T-cell (primary cell): ENCODE data around the gene SOX6. TPM values are rescaled to one million over a fixed set of nuclear protein-coding genes. Genes with fewer than 3 reads are reported as not detected.

Experiments used
- ATAC-seq, 4 experiments: fragments of 200-7000 bp in 3 of 4; fragments of 150-1000 bp in 1 of 4; cut with Tn5 transposase; replicated peaks in 1 of 4; 1 replicate in 3 of 4; 2 replicates in 1 of 4; pipeline ENCODE4 v1.10.0; 2021; ENCODE audit warnings: moderate library complexity in 3 of 4, mild to moderate bottlenecking in 2 of 4, moderate number of reproducible peaks in 1 of 4
- CTCF ChIA-PET, 2 donors: fragments of 300-600 bp; sonication (Branson Sonifier 250); formaldehyde crosslinking; loops; one replicate each; lab custom pipeline; 2022; ENCODE audit warnings: antibody characterized with exemption in 2 of 2; lab: Charles Lee
- POLR2A ChIA-PET, 2 donors: fragments of 300-600 bp; sonication (Branson Sonifier 250); formaldehyde crosslinking; loops; one replicate each; lab custom pipeline; 2022; ENCODE audit warnings: antibody characterized with exemption in 2 of 2; lab: Charles Lee
- DNase-seq, 35 experiments: peaks; one replicate each; pipeline versions ENCODE4 v3.0.0 to v3.0.0-alpha.2; 2013 to 2023
- H3K27ac ChIP-seq: one replicate; pipeline ENCODE4 v1.5.1; 2013; ENCODE audit warnings: low read length
- H3K27me3 ChIP-seq, 2 experiments: replicated peaks in 1 of 2; 1 replicate in 1 of 2; 2 replicates in 1 of 2; pipeline versions ENCODE4 v1.6.1 to v1.7.0; 2013; ENCODE audit warnings: low read length in 1 of 2, mixed read lengths in 1 of 2; ENCODE audit not compliant: control insufficient read depth in 2 of 2, insufficient read depth in 2 of 2; ENCODE audit errors: extremely low read depth in 1 of 2
- H3K36me3 ChIP-seq, 2 donors: 1 replicate in 1 of 2; 2 replicates in 1 of 2; pipeline versions ENCODE4 v1.6.1 to v1.7.0; 2013; ENCODE audit warnings: low read length in 1 of 2; ENCODE audit not compliant: control insufficient read depth in 2 of 2, insufficient read depth in 1 of 2; ENCODE audit errors: extremely low read depth in 1 of 2
- H3K4me1 ChIP-seq, 2 experiments: 1 replicate in 1 of 2; 2 replicates in 1 of 2; pipeline versions ENCODE4 v1.6.1 to v1.7.0; 2013; ENCODE audit warnings: low read length in 2 of 2, mixed read lengths in 1 of 2; ENCODE audit not compliant: insufficient read depth in 2 of 2, control insufficient read depth in 1 of 2; ENCODE audit errors: extremely low read depth in 1 of 2
- H3K4me3 ChIP-seq, 2 donors: 1 replicate in 1 of 2; 2 replicates in 1 of 2; pipeline versions ENCODE4 v1.5.1 to v1.7.0; 2013; ENCODE audit warnings: mild to moderate bottlenecking in 2 of 2, low read length in 1 of 2, moderate library complexity in 1 of 2; ENCODE audit not compliant: control insufficient read depth in 1 of 2; ENCODE audit errors: extremely low read depth in 1 of 2
- H3K9me3 ChIP-seq: 2 replicates; pipeline ENCODE4 v1.7.0; 2013
- H3K27ac Mint-ChIP-seq, 2 donors: one replicate each; pipeline ENCODE4 v1.8.0; 2020 to 2021; ENCODE audit warnings: mild to moderate bottlenecking in 2 of 2, mixed read lengths in 2 of 2
- H3K27me3 Mint-ChIP-seq, 2 donors: one replicate each; pipeline ENCODE4 v1.8.0; 2021 to 2022; ENCODE audit warnings: mixed read lengths in 2 of 2
- H3K36me3 Mint-ChIP-seq: one replicate; pipeline ENCODE4 v1.8.0; 2021; ENCODE audit warnings: mixed read lengths
- H3K4me1 Mint-ChIP-seq, 3 donors: one replicate each; pipeline ENCODE4 v1.8.0; 2020 to 2022; ENCODE audit warnings: mixed read lengths in 3 of 3, mild to moderate bottlenecking in 1 of 3
- H3K4me3 Mint-ChIP-seq, 3 donors: one replicate each; pipeline ENCODE4 v1.8.0; 2020 to 2022; ENCODE audit warnings: mild to moderate bottlenecking in 3 of 3, mixed read lengths in 3 of 3, moderate library complexity in 3 of 3
- H3K9me3 Mint-ChIP-seq, 3 donors: one replicate each; pipeline ENCODE4 v1.8.0; 2020 to 2022; ENCODE audit warnings: mixed read lengths in 3 of 3
- WGBS: methylation state at CpG from one replicate; pipeline ENCODE4 v1.1.5; 2013; ENCODE audit warnings: missing lambda C conversion rate; ENCODE audit not compliant: insufficient coverage; 5-methylcytosine and 5-hydroxymethylcytosine counted together
- total RNA-seq, 35 experiments: library from RNA in 6 of 35; stranded (reverse) in 6 of 35; fragments of 120-200 nt in 1 of 35; gene quantifications; one replicate each; pipeline versions ENCODE4 v1.2.1 to v1.2.4 and lab custom pipeline; 2013 to 2026

The SOX6 gene
- under 1 TPM in 1 of 5 donors, not detected in 4; 0.16 TPM for total RNA-seq
- 0.31 TPM for total RNA-seq (2013)
- total RNA-seq (lab: John Stamatoyannopoulos, UW) = 0 to 0.98 (median 0.33) reads per million in 29 experiments

DNA sequence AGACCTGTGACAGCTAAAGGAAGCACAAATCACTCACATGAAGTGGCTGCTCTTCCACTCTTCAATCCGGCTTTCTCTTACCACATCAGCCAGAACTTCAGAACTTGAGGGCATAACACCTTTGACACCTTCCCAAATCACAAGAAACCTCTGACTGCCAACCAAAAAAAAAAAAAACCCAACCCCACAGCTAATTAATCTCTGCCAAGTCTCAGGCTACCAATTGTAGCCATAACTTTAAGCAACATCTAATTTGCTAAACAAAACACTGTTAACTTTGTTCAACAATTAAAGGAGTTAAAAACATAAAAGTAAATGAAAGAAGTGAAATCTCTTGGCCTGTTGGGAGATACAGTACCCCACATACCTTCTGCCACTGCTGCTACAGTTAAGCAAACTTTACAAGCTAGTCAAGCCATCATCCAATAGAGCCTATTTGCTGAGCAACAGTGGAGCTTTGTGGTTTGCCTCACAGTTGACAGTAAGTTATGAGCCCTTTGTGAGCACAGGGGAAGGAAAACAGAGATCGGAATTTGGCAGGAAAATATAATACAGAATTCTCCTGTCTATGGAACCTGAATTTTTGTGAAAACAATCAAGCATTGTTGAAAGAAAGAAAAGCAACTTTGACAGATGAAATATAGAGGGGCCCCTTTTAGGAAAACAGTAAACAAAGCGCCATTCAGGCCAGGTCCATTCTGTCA lies at the start of gene SOX6:
Gene SOX6, minus strand, starts transcription at position 490 of the 704 bp plus-strand sequence. CDS start 15,298 bp downstream, outside the sequence.
- Mint-ChIP-seq H3K27ac (no peak within 1 kb of the TSS), H3K27me3 (no peaks in the 10 kb centered on the region), H3K4me1 (no peaks in the 10 kb centered on the region), H3K36me3 (no peaks in the 10 kb centered on the region), H3K4me3 (no peak within 1 kb of the TSS), H3K9me3 (peaks cover under 1 to 4% (median 3%) of the 10 kb centered on the region in 3 donors)
- Histone ChIP-seq H3K27ac (no peak within 1 kb of the TSS), H3K36me3 (no peaks in the 10 kb centered on the region), H3K27me3 (no peaks in the 10 kb centered on the region), H3K4me3 (no peak within 1 kb of the TSS), H3K9me3 (no peaks in the 10 kb centered on the region), H3K4me1 (no peaks in the 10 kb centered on the region)
- ATAC-seq (no peak), DNase-seq (no peak)
- CTCF ChIA-PET = no interaction called here
- POLR2A ChIA-PET = no interaction called here
- WGBS = 67% methylated on average over 1 of the region's 3 CpGs

DNA sequence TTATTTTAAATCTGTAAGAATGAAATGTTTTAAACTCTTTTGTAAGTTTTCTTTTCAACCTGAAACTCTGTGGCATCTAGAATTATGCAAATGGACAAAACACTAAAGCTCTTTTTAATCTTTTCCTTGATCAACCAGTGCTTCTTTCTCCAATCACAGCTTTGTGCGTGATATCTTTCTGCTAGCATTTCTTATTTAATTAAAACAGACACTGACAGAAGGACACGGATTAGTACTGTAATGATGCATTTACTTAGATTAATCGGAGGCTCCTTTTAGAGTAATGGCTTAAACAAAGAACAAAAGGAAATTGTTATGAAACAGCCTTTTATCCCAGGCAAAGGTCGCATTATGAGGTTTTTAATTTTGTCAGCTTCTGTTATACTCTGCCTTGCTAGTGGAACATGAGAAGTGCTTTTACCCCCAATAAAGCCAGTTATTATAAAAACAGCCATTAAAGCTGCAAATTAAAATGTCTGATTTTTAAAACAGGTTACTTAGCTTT lies 48.5 kb upstream of the SOX6 start:
- Histone ChIP-seq H3K36me3 (no peaks in the 10 kb centered on the region), H3K9me3 (no peaks in the 10 kb centered on the region), H3K27me3 (no peaks in the 10 kb centered on the region), H3K4me3 (no peak overlapping the region), H3K27ac (no peak overlapping the region), H3K4me1 (no peaks in the 10 kb centered on the region)
- Mint-ChIP-seq H3K36me3 (no peaks in the 10 kb centered on the region), H3K27ac (no peak overlapping the region), H3K4me1 (no peaks in the 10 kb centered on the region), H3K27me3 (no peaks in the 10 kb centered on the region), H3K4me3 (no peak overlapping the region), H3K9me3 (peaks cover 2 to 17% (median 4%) of the 10 kb centered on the region in 3 donors)
- no CpG with 5 or more reads among the region's 4 CpGs for WGBS
- no peak for ATAC-seq
- CTCF ChIA-PET = no interaction called here
- POLR2A ChIA-PET = no interaction called here
- DNase-seq = no peak

- no peak overlapping the region for H3K4me3 Mint-ChIP-seq
- WGBS = no CpG with 5 or more reads among the region's 1 CpG
- H3K9me3 Mint-ChIP-seq = peaks cover 2 to 16% (median 4%) of the 10 kb centered on the region in 3 donors
- Histone ChIP-seq H3K4me3 (no peak overlapping the region), H3K4me1 (no peaks in the 10 kb centered on the region), H3K27ac (no peak overlapping the region), H3K36me3 (no peaks in the 10 kb centered on the region), H3K9me3 (no peaks in the 10 kb centered on the region), H3K27me3 (no peaks in the 10 kb centered on the region)
- CTCF ChIA-PET = interaction anchor here in 1 of 2 donors (0.7 kb wide), 1 partner anchor 64 kb away, joined by 3 read pairs; no protein-coding TSS in a partner anchor
- H3K4me1 Mint-ChIP-seq = no peaks in the 10 kb centered on the region
- H3K27me3 Mint-ChIP-seq = no peaks in the 10 kb centered on the region
- POLR2A ChIA-PET = no interaction called here
- DNase-seq (no peak), ATAC-seq (no peak)
- no peaks in the 10 kb centered on the region for H3K36me3 Mint-ChIP-seq
- no peak overlapping the region for H3K27ac Mint-ChIP-seq
Observed at GRCh38 chr11:16403851-16404250, 47.5 kb upstream of the SOX6 start.

- Histone ChIP-seq H3K4me3 (no peak overlapping the region), H3K36me3 (no peaks in the 10 kb centered on the region), H3K4me1 (no peaks in the 10 kb centered on the region), H3K9me3 (no peaks in the 10 kb centered on the region), H3K27me3 (no peaks in the 10 kb centered on the region), H3K27ac (no peak overlapping the region)
- CTCF ChIA-PET = interaction anchor here in 1 of 2 donors (0.7 kb wide), 1 partner anchor 64 kb away, joined by 3 read pairs; no protein-coding TSS in a partner anchor
- WGBS = no CpG with 5 or more reads among the region's 2 CpGs
- no peak for ATAC-seq
- POLR2A ChIA-PET = no interaction called here
- Mint-ChIP-seq H3K27me3 (no peaks in the 10 kb centered on the region), H3K36me3 (no peaks in the 10 kb centered on the region), H3K27ac (no peak overlapping the region), H3K4me3 (no peak overlapping the region), H3K4me1 (no peaks in the 10 kb centered on the region), H3K9me3 (peaks cover 2 to 16% (median 4%) of the 10 kb centered on the region in 3 donors)
- DNase-seq = no peak
Observed at GRCh38 chr11:16403448-16403803, 47.1 kb upstream of the SOX6 start.

DNA sequence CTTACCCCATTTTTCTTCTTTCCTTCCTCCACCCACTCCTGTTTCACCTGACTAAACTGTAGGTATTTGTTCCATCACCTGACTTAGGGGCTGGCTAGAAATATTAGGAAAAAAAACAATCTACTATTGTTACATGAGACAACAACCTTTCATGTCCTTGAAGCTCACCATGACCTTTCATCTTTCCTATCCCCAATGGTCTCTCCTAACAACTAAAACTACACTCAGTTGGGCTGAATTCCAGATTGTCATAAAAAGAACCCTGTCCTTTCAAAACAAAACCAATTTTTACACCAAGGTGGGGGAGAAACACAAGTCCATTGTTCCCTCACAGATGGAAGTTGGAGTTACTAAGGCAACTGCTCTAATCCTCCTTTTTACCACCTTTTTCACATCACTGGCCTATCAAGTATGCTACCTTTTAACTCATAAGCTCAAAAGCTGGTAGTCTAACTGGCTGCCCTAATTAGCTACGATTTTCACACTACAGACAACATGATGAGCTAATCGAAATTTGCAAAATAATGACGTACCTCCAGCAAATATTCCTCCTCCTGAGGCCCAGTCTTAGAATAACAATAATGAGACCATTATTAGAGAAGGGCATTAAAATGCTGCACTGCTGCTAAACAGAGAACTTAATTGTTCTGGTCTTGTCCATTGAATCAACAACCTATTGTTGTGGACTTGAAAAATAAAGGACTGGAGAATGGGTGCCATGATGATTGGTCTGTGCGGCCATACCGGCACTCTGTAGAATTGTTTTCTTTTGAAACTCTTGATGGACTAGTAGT lies 46.5 kb upstream of the SOX6 start:
- Histone ChIP-seq H3K4me3 (no peak overlapping the region), H3K36me3 (no peaks in the 10 kb centered on the region), H3K27me3 (no peaks in the 10 kb centered on the region), H3K27ac (no peak overlapping the region), H3K4me1 (no peaks in the 10 kb centered on the region), H3K9me3 (no peaks in the 10 kb centered on the region)
- H3K27ac Mint-ChIP-seq = no peak overlapping the region
- no peak for DNase-seq
- ChIA-PET POLR2A (no interaction called here), CTCF (interaction anchor here (0.6 to 0.7 kb wide), 2 partner anchors 65 to 69 kb away, joined by 3 read pairs; no protein-coding TSS in a partner anchor)
- ATAC-seq = no peak
- no peaks in the 10 kb centered on the region for H3K4me1 Mint-ChIP-seq
- H3K9me3 Mint-ChIP-seq = peaks cover 2 to 16% (median 4%) of the 10 kb centered on the region in 3 donors
- H3K27me3 Mint-ChIP-seq = no peaks in the 10 kb centered on the region
- H3K36me3 Mint-ChIP-seq = no peaks in the 10 kb centered on the region
- H3K4me3 Mint-ChIP-seq = no peak overlapping the region
- WGBS = 100% methylated on average over 2 of the region's 5 CpGs

DNA sequence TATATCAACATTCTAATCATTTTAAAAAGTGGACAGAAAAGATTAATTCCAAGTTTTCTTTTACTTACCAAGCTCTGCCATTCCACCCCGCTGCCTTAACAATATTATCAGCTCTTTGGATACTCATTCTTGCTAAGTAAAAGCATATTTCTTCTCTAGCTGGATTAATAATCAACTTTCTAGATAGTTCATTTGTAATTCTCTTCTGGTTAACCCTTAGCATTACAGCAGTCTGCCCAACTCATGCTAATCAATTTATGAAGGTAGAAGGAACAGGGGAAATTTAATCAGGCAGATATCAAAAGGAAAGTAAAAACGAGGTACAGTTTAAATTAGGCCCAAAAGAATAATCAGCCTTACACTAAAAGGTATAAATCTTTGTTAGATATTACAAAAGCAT lies 41.0 kb upstream of the SOX6 start:
- Histone ChIP-seq H3K27me3 (no peaks in the 10 kb centered on the region), H3K27ac (no peak overlapping the region), H3K4me3 (no peak overlapping the region), H3K4me1 (no peaks in the 10 kb centered on the region), H3K9me3 (no peaks in the 10 kb centered on the region), H3K36me3 (no peaks in the 10 kb centered on the region)
- ChIA-PET POLR2A (no interaction called here), CTCF (no interaction called here)
- peaks cover 3 to 13% (median 5%) of the 10 kb centered on the region in 3 donors for H3K9me3 Mint-ChIP-seq
- H3K27me3 Mint-ChIP-seq = peaks cover 0 to 3% of the 10 kb centered on the region in 2 donors
- H3K4me3 Mint-ChIP-seq = no peak overlapping the region
- no peak for ATAC-seq
- no peak overlapping the region for H3K27ac Mint-ChIP-seq
- DNase-seq = no peak
- WGBS = 100% methylated on average over 1 of the region's 2 CpGs
- H3K36me3 Mint-ChIP-seq = no peaks in the 10 kb centered on the region
- H3K4me1 Mint-ChIP-seq = no peaks in the 10 kb centered on the region
